Adrenal gland (tissue), 5 donors: Measurements from ENCODE around the gene BACH2.

Source experiments
- POLR2A ChIP-seq, 2 donors: fragments of 450-650 bp; IDR thresholded peaks; one replicate each; pipeline ENCODE4 v1.6.1; 2017; ENCODE audit warnings: antibody characterized with exemption in 2 of 2, mild to moderate bottlenecking in 2 of 2, moderate library complexity in 1 of 2
- TF ChIP-seq, protein P1 (sequence below), 6 experiments: fragments of 450-650 bp in 4 of 6; fragments of 200-600 bp in 2 of 6; sonication (generic) in 1 of 6; IDR thresholded peaks; 1 replicate in 5 of 6; 2 replicates in 1 of 6; pipeline versions ENCODE4 v1.5.1 to v1.8.0; 2016 to 2021; ENCODE audit warnings: antibody characterized with exemption in 6 of 6, mild to moderate bottlenecking in 2 of 6, moderate library complexity in 1 of 6
- donor health status: DM: no; HTN: no; CAD: no.

DNA sequence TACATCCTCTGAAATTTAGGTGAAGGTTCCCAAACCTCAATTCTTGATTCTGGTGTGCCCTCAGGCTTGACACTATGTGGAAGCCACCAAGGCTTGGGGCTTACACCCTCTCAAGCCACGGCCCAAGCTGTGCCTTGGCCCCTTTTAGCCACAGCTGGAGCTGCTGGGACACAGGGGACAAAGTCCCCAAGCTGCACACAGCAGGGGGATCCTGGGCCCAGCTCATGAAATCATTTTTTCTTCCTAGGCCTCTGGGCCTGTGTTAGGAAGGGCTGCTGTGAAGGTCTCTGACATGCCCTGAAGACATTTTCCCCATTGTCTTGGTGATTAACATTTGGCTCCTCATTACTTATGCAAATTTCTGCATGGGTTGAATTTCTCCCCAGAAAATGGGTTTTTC is 37.3 kb upstream of the BACH2 start:
- TF ChIP-seq, protein P1, sequence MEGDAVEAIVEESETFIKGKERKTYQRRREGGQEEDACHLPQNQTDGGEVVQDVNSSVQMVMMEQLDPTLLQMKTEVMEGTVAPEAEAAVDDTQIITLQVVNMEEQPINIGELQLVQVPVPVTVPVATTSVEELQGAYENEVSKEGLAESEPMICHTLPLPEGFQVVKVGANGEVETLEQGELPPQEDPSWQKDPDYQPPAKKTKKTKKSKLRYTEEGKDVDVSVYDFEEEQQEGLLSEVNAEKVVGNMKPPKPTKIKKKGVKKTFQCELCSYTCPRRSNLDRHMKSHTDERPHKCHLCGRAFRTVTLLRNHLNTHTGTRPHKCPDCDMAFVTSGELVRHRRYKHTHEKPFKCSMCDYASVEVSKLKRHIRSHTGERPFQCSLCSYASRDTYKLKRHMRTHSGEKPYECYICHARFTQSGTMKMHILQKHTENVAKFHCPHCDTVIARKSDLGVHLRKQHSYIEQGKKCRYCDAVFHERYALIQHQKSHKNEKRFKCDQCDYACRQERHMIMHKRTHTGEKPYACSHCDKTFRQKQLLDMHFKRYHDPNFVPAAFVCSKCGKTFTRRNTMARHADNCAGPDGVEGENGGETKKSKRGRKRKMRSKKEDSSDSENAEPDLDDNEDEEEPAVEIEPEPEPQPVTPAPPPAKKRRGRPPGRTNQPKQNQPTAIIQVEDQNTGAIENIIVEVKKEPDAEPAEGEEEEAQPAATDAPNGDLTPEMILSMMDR (IDR thresholded peaks at IDR 0.05): no peak
- TF ChIP-seq POLR2A (IDR thresholded peaks at IDR 0.05): no peak
